CD4-positive, alpha-beta T cell treated with Interleukin-15 for 4 hours (primary cell): ENCODE data around the gene CDH7.

Experiments used
- DNase-seq: peaks from one replicate; pipeline ENCODE4 v3.0.0-alpha.2; 2020; ENCODE audit warnings: low spot score

CDH7 gene

GRCh38 chr18:65767406-65767805 lies 16.6 kb downstream of the CDH7 start:
- DNase-seq = no peak

- DNase-seq = no peak
Measured at GRCh38 chr18:65768120-65768778, 17.4 kb downstream of the CDH7 start.

DNA sequence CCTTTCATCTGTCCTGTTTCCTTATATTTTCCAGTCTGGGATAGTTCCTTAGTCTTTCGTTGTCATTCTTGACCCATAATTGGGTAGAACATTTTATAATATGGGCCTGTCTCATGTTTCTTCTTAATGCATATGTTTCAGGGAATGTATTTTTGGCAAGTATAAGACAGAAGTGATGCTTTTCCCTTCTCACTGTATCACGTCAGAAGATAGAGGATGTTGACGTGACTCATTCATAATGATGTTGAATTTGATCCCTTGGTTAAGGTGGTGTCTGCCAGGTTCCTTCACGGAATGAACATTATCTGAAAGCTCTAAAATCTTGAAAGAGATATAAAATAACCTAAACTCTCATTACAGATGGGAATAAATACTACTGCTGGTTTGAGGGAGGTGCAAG lies 18.8 kb downstream of the CDH7 start:
- DNase-seq = no peak

DNA sequence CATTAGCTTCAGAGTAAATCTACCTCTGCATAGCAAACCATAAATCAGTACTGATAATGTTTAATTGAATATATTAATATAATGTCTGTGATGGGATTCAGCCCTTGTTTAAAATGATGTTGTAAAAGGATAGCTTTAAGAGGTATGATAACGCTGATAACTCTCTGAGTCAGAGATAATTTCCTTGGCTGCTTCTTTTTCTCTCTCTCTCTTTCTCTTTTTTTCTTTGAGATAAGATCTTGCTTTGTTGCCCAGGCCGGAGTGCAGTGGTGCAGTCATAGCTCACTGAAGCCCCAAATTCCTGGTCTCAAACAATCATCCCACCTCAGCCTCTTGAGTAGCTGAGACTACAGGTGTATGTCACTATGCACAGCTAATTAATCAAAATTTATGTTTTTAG lies 35.7 kb downstream of the CDH7 start:
- DNase-seq = no peak

DNA sequence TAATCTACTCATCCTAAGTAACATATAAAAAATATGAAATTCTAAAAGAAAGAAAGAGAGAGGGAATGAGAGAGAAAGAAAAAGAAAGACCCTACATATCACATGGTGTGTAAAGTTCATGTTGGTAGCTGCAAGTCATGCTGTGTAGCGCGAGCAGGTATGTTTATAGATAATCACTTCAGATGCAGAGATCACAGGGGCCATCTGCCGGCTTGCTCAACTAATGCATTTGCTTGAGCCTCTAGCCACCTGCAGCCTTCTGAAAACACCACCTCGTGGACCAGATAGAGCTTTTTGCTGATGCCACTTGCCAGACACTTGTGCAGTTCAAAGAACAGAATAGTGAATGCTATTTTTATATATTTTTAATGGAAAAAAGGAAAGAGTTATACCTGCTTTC lies 37.6 kb downstream of the CDH7 start:
- no peak for DNase-seq

DNA sequence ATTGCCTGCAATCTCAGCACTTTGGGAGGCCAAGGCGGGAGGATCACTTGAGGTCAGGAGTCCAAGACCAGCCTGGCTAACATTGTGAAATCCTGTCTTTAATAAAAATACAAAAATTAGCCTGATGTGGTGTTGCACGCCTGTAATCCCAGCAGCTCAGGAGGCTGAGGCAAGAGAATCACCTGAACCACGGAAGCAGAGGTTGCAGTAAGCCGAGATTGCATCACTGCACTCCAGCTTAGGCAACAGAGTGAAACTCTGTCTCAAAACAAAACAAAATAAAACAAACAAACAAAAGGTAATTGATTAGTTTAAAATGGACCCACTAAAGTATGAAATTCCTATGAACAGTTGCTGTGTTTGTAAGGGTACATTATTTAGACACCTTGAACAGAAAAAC lies 39.8 kb downstream of the CDH7 start:
- no peak for DNase-seq

DNA sequence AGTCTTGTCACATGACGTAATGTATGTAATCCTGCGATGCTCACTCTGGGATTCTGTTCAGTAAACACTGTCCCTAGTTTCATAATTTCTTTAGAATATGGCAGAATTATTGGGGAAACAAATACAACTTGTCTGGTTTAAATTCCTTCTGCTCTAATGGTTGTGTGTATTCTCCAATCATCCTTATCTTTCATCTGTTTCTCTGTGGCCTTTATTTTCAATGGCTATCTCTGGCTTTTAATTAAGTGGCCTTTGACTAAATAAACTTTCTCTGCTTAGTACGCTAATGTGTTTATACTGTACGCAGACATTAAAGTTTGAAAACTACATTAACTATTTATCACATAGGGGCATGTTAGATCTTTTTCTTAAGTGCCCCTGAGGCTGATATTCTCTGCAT lies 40.9 kb downstream of the CDH7 start:
- DNase-seq = no peak

DNA sequence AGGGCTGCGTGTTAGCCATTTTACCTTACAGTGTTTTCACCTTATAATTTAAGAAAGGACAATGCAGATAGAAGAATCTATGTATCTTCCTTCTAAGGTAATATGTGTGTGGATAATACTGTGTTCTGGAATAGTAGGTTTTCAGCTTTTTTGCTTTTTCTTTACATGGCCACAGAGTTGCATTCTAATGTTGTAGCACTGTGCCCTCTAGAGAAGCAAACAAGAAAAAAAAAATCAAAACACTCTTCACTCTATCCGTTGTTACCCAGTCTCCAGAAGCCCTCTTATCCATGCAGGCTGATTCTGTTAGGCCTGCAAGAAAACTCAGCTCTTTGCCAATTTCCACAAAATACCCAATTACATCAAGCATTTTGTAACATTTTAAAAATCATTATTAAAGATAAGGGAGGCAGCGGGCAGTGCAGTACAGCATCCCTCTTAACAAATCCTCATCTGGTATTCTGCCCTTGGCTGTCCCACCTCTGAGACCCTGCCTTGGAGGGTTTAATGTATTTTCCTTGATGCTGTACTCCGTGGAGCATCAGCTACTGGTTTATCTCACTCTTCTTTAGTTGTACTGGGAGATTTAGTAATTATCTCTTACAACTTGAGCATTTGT lies 41.8 kb downstream of the CDH7 start:
- DNase-seq = no peak

DNA sequence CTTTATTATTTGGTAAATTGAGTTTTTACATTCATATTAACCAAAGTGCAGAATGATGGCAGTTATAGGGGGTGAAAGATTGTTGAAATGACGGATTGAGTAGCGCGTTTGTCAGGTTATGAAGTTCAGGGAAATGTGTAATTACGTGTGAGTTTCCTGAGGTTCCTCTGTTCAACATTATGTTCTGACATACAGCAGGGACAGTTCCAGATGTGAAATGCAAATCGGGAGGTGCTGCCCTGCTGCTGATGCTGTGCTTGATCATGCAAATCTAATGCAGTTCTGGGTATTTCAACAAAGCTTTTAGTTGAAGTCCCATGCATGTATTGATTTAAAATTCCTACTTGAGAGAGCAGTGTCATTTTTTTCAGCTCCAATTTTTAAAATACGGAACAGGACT lies 57.9 kb downstream of the CDH7 start:
- DNase-seq = no peak

DNA sequence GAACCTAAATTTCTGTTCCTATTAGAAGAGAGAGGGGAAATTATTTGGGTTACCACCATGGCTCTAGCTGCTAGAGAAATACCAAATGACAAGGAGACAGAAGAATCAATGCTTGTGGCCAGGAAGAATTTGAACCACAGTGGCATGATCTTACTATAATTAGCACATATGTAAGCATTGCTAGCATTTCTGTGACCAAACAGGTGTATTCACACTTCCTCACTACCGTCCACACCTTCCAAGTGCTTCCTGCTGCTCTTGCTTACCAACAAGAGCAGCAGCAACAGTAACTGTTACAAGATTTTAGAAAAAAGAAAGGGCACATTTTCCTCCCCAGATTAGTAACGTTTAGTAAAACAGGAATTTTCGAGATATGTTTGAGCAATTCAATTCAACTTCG lies 60.5 kb downstream of the CDH7 start:
- no peak for DNase-seq

- DNase-seq = no peak
Measured at GRCh38 chr18:65815506-65815905, 64.7 kb downstream of the CDH7 start.

- DNase-seq = no peak
Measured at GRCh38 chr18:65817178-65817577, 66.4 kb downstream of the CDH7 start.

- DNase-seq = no peak
Measured at GRCh38 chr18:65821911-65822310, 71.1 kb downstream of the CDH7 start.

GRCh38 chr18:65822826-65823225 lies 72.0 kb downstream of the CDH7 start:
- no peak for DNase-seq

DNA sequence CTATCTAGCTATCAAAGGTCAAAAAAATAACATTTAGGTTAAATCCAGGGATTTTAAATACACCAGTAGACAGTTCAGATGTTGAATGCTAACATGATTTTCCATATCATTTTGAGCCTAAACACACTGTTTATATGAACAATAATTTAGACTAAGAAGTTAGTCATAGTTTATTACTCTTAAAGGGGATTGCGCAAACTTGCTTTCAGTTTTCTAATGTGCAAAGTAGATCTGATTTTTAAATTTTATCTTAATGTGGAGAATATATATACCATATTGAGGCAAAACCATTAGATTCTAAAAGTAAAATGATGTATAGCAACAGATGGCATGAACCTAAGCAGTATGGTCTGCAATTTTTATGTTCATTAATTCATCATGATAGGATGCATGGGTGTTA lies 76.6 kb downstream of the CDH7 start:
- DNase-seq = no peak

DNA sequence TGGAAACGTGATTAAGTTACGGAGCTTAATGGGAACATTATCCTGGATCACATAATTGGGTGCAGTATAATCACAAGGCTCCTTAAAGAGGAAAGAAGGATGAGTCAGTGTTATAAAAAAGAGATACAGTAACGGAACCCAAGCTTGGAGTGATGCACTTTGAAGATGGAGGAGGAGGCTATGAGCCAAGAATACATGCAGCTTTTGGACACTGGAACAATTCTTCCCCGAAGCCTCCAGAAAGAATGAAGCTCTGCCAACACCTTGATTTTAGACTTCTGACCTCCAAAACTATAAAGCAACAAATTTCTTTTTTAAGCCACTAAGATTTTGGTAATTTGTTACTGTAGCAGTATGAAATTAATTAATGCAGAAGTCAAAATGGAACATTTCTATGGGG lies 85.1 kb downstream of the CDH7 start:
- DNase-seq = no peak

DNA sequence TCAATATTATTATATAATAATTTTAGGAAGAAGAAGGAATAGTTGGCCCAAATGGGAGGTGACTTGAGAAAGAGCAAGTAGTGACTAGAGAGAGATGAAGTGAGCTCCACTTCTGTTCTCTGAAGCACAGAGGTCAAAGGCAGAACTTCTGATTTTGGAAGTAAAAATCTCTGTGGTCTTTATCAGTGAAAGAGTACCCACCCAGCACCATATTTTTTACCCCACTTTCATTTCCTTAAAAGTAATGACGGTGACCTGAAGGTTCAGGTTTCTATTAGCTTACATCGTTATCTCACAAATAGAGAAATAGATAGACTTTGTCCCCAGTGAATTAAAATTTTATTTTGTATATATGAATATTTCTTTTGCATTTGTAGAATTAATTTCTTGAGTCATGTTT lies 95.3 kb downstream of the CDH7 start:
- DNase-seq = no peak

- DNase-seq = no peak
Measured at GRCh38 chr18:65852273-65852672, 101.5 kb downstream of the CDH7 start.

- DNase-seq = no peak
Measured at GRCh38 chr18:65859075-65859474, 108.3 kb downstream of the CDH7 start.

DNA sequence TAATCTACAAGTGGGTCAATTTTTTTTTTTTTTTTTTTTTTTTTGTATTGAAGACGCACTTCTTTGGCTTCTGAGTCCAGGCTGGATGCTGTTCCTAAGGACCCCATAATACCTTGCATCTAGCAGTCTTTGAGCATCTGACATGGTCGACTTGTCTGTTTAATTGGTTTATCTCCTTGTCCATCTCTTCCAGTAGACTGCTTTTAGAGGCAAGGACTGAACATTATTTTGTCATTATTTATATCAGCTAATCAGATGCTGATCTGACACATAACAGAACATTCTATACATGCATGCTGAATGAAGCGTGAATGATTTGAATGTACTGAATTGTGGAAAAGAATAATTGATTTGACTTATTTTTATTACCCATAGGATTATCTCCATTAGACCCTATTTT lies 118.7 kb downstream of the CDH7 start:
- DNase-seq = no peak

GRCh38 chr18:65876310-65876709 lies 125.5 kb downstream of the CDH7 start:
- no peak for DNase-seq

DNA sequence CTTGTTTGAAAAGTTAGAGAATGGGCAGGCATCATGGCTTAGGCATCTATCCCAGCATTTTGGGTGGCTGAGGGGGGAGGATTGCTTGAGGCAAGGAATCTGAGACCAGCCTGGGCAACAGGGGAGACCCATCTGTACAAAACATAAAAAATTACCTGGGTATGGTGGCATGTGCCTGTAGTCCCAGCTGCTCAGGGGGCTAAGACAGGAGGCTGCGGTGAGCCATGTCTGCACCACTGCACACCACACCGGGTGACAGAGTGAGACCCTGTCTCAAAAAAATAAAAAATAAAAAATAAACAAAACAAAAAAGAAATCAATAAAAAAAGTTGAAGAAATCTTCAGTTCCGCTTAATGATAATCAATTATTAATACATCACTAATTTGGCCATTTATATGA lies 146.5 kb downstream of the CDH7 start:
- DNase-seq = no peak

DNA sequence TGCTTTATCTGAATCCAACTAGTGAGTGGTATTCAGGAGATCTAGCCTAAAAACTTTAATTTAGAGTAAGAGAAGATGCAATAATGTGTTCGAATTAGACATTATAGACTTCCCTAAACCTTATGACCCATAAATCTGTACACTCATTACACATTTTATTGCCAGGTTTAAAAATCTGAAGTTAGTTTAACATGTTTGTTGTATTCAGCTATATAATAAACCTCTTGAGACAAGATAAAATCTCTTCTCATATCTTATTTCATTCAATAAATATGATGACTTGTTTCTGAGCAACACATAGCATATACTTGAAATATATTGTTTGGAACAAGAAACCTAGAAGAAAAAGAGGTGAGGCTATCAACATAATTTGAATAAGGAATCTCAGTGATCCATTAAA lies 150.7 kb downstream of the CDH7 start:
- DNase-seq = no peak

- DNase-seq = no peak
Measured at GRCh38 chr18:65906621-65907034, 155.8 kb downstream of the CDH7 start.
